Stimulated activated CD4-positive, alpha-beta T cell treated with anti-CD3 and anti-CD28 coated beads, Interleukin-4, amount 100 ng/mL, for 4 hours (primary cell): ENCODE results near the gene LCNL1.

ENCODE experiments used
- DNase-seq, 2 experiments: peaks; one replicate each; pipeline ENCODE4 v3.0.0-alpha.2; 2020

The LCNL1 gene

GRCh38 chr9:136960212-136960937, 22.4 kb upstream of the LCNL1 start:
- no peak for DNase-seq

GRCh38 chr9:136960938-136961275, 21.9 kb upstream of the LCNL1 start:
- DNase-seq: no peak

GRCh38 chr9:136961279-136962065, 21.3 kb upstream of the LCNL1 start:
- DNase-seq: no peak

GRCh38 chr9:136962163-136962562, 20.6 kb upstream of the LCNL1 start:
- no peak for DNase-seq

GRCh38 chr9:136962701-136963248, 20.0 kb upstream of the LCNL1 start:
- DNase-seq: no peak

- no peak for DNase-seq
Measured at GRCh38 chr9:136963341-136963740, 19.5 kb upstream of the LCNL1 start.

GRCh38 chr9:136963751-136964150, 19.0 kb upstream of the LCNL1 start:
- DNase-seq: no peak

- no peak for DNase-seq
Measured at GRCh38 chr9:136964171-136964689, 18.6 kb upstream of the LCNL1 start.

- DNase-seq: no peak
Measured at GRCh38 chr9:136964833-136965422, 17.9 kb upstream of the LCNL1 start.

- DNase-seq: peak in 1 of 2 experiments; percentile 17
Measured at GRCh38 chr9:136965771-136966484, 16.9 kb upstream of the LCNL1 start.

GRCh38 chr9:136968333-136969127, 14.3 kb upstream of the LCNL1 start:
- no peak for DNase-seq

GRCh38 chr9:136969150-136969549, 13.6 kb upstream of the LCNL1 start:
- DNase-seq: no peak

GRCh38 chr9:136969774-136970173, 13.0 kb upstream of the LCNL1 start:
- no peak for DNase-seq

GRCh38 chr9:136970361-136970760, 12.4 kb upstream of the LCNL1 start:
- no peak for DNase-seq

GRCh38 chr9:136971746-136972145, 11.0 kb upstream of the LCNL1 start:
- no peak for DNase-seq

- DNase-seq: no peak
Measured at GRCh38 chr9:136972335-136972734, 10.5 kb upstream of the LCNL1 start.

GRCh38 chr9:136972743-136973142, 10.1 kb upstream of the LCNL1 start:
- no peak for DNase-seq

- DNase-seq: no peak
Measured at GRCh38 chr9:136973618-136974617, 8.9 kb upstream of the LCNL1 start.

- DNase-seq: no peak
Measured at GRCh38 chr9:136974817-136975535, 7.8 kb upstream of the LCNL1 start.

GRCh38 chr9:136975644-136976043, 7.1 kb upstream of the LCNL1 start:
- DNase-seq: no peak
